ENCODE measurements around the gene CSPG5. TPM values are rescaled to one million over a fixed set of nuclear protein-coding genes. Genes with fewer than 3 reads are reported as not detected.

The CSPG5 gene, protein sequence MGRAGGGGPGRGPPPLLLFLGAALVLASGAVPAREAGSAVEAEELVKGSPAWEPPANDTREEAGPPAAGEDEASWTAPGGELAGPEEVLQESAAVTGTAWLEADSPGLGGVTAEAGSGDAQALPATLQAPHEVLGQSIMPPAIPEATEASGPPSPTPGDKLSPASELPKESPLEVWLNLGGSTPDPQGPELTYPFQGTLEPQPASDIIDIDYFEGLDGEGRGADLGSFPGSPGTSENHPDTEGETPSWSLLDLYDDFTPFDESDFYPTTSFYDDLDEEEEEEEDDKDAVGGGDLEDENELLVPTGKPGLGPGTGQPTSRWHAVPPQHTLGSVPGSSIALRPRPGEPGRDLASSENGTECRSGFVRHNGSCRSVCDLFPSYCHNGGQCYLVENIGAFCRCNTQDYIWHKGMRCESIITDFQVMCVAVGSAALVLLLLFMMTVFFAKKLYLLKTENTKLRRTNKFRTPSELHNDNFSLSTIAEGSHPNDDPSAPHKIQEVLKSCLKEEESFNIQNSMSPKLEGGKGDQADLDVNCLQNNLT
- polyA plus RNA-seq (2011; rRNA removed) (0.14 and 0.38 TPM in 2 replicates), polyA plus RNA-seq (2017; fragmentation: RNase III; extraction: RNeasy Plus Mini Kit Qiagen cat#74134 plus additional on column Dnase treatment) (0.93 to 1.1 TPM (median 1.1 TPM) in 3 replicates), polyA minus RNA-seq (2011; rRNA and poly(A)+ RNA removed) (0.08 and 0.44 TPM in 2 replicates)
- 0.42 and 0.78 TPM in 2 replicates for polyA plus RNA-seq (2012; cell fraction: cytosol; rRNA removed)
- 0.65 and 0.75 TPM in 2 replicates for polyA plus RNA-seq (2012; cell fraction: nucleus; rRNA removed)

DNA sequence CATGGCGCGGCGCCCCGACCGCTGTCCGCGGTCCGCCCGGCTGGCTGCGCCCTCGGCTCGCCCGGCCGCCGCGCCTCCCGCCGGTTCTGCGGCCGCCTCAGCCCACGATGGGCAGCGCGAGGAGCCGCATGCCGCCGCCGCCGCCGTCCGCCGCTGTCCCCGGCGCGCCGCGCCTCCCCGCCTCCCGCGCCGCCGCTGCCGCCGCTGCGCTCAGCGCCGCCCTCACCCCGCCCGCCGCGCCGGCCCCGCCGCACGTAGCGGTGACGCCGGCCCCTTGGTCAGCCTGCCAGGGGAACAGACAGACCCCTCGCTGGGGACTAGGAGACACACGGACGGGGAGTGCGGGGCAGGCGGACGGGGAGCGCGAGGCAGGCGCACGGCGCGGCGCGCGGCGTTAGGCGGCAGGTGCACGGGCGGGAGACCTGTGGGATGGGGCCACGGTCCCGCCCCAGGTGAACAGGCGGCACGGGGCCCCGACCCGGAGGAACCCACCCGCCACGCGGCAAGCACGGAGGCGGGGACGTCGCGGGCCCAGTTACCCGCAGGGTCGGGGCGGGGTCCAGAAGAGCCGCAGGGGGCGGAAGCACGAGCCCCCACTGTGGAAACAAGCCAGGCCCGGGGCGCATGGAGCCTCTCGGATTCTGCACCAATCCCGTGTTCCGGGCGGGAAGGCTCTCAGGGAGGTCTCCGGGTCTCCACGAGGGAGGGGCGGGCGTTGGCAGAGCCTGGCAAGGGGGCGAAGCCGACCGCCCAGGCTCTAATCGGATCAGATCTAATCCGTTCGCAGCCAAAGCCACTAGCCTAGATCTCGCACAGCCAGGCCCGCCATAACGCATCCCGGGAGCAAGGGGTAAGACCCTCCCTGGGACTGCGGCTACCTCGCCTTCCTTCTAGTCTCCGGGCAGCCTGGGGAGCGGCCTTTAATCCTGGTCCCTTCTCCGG is at the start of gene CSPG5:
Gene CSPG5 (minus strand): TSS at position 175 of the 942 bp plus-strand sequence. CDS start 172 bp downstream, at position 3.
- ATAC-seq: peak; percentile 13 to 66
- Histone ChIP-seq H3K4me3 (peak within 1 kb of the TSS; percentile 92), H3K4me2 (peak within 1 kb of the TSS; percentile 99), H3K27ac (peak within 1 kb of the TSS; percentile 20 to 62; a peak in 4 of 6 replicates), H3K9me3 (no peaks in the 10 kb centered on the region), H3K4me1 (no peaks in the 10 kb centered on the region)
- POLR2A ChIA-PET: no interaction called here
- no peak for TF ChIP-seq BHLHE40 (IDR thresholded peaks at IDR 0.05; ENCODE audit: low read depth, low read length)
- TF ChIP-seq, protein P1, sequence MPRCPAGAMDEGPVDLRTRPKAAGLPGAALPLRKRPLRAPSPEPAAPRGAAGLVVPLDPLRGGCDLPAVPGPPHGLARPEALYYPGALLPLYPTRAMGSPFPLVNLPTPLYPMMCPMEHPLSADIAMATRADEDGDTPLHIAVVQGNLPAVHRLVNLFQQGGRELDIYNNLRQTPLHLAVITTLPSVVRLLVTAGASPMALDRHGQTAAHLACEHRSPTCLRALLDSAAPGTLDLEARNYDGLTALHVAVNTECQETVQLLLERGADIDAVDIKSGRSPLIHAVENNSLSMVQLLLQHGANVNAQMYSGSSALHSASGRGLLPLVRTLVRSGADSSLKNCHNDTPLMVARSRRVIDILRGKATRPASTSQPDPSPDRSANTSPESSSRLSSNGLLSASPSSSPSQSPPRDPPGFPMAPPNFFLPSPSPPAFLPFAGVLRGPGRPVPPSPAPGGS (IDR thresholded peaks at IDR 0.05): no peak
- no peak for TF ChIP-seq SMC3 (IDR thresholded peaks at IDR 0.05)
- TF ChIP-seq RFX5 (IDR thresholded peaks at IDR 0.05): no peak
- no peak for TF ChIP-seq RARB (CRISPR knock-in tag; IDR thresholded peaks at IDR 0.05)
- TF ChIP-seq POLR2A (IDR thresholded peaks at IDR 0.05; ENCODE audit: low read length): no peak
- TF ChIP-seq MAFK (IDR thresholded peaks at IDR 0.05; ENCODE audit: partially characterized antibody): no peak
- TF ChIP-seq NR3C1 (IDR thresholded peaks at IDR 0.05): no peak
- no peak for TF ChIP-seq CBX8 (IDR thresholded peaks at IDR 0.05)
- no peak for TF ChIP-seq ZC3H11A (IDR thresholded peaks at IDR 0.05)
- no peak for TF ChIP-seq HEYL (CRISPR knock-in tag; IDR thresholded peaks at IDR 0.05)
- TF ChIP-seq, protein P2, sequence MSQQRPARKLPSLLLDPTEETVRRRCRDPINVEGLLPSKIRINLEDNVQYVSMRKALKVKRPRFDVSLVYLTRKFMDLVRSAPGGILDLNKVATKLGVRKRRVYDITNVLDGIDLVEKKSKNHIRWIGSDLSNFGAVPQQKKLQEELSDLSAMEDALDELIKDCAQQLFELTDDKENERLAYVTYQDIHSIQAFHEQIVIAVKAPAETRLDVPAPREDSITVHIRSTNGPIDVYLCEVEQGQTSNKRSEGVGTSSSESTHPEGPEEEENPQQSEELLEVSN (IDR thresholded peaks at IDR 0.05; ENCODE audit: borderline replicate concordance, low read depth): no peak
- TF ChIP-seq ZSCAN20 (CRISPR knock-in tag; IDR thresholded peaks at IDR 0.05): no peak
- no peak for TF ChIP-seq ESRRA (IDR thresholded peaks at IDR 0.05; ENCODE audit: borderline replicate concordance, low read length)
- no peak for TF ChIP-seq HOXA7 (CRISPR knock-in tag; IDR thresholded peaks at IDR 0.05)
- no peak for TF ChIP-seq FOSL2 (IDR thresholded peaks at IDR 0.05)
- no peak for TF ChIP-seq FOSL2 (CRISPR knock-in tag; IDR thresholded peaks at IDR 0.05)
- no peak for TF ChIP-seq TFCP2L1 (CRISPR knock-in tag; IDR thresholded peaks at IDR 0.05)
- TF ChIP-seq KDM1A (IDR thresholded peaks at IDR 0.05; ENCODE audit: low read depth): no peak
- WGBS (ENCODE audit: missing lambda C conversion rate): 62% methylated on average over 15 of the region's 121 CpGs
- DNase-seq (ENCODE audit: low read depth in 1 of 2, low spot score in 1 of 2): no peak
- CTCF ChIA-PET: no interaction called here
- no peak for FAIRE-seq

DNA sequence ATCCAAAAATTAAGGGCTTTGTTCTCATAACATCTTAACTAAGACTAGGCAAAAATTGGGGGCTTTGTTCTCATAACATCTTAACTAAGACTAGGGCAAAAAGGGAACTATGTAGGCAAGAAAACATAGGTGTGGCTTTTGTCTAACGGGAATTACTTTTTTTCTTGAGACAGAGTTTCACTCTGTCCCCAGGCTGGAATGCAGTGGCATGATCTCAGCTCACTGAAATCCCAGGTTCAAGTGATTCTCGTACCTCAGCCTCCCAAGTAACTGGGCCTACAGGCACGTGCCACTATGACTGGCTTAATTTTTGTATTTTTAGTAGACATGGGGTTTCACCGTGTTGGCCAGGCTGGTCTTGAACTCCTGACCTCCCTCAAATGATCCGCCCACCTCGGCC is 49.8 kb upstream of the CSPG5 start:
- ChIA-PET CTCF (interaction anchor here (0.5 to 1.6 kb wide), 2 partner anchors 13 to 162 kb away, joined by 3 to 4 read pairs; no protein-coding TSS in a partner anchor), POLR2A (no interaction called here)
- DNase-seq (ENCODE audit: low read depth in 1 of 2, low spot score in 1 of 2) (no peak), ATAC-seq (no peak), FAIRE-seq (no peak)
- 91% methylated on average over 6 of the region's 6 CpGs for WGBS (ENCODE audit: missing lambda C conversion rate)
- Histone ChIP-seq H3K4me3 (no peak overlapping the region), H3K9me3 (no peaks in the 10 kb centered on the region), H3K27ac (no peak overlapping the region), H3K4me1 (no peaks in the 10 kb centered on the region), H3K4me2 (no peak overlapping the region)
- no peak for TF ChIP-seq RFX5 (IDR thresholded peaks at IDR 0.05)
- TF ChIP-seq MAFK (IDR thresholded peaks at IDR 0.05; ENCODE audit: partially characterized antibody): no peak
- no peak for TF ChIP-seq FOSB (CRISPR knock-in tag; IDR thresholded peaks at IDR 0.05)
- TF ChIP-seq KDM1A (IDR thresholded peaks at IDR 0.05; ENCODE audit: low read depth): no peak
- TF ChIP-seq EHMT2 (IDR thresholded peaks at IDR 0.05; ENCODE audit: low read depth): no peak
- TF ChIP-seq, protein P3, sequence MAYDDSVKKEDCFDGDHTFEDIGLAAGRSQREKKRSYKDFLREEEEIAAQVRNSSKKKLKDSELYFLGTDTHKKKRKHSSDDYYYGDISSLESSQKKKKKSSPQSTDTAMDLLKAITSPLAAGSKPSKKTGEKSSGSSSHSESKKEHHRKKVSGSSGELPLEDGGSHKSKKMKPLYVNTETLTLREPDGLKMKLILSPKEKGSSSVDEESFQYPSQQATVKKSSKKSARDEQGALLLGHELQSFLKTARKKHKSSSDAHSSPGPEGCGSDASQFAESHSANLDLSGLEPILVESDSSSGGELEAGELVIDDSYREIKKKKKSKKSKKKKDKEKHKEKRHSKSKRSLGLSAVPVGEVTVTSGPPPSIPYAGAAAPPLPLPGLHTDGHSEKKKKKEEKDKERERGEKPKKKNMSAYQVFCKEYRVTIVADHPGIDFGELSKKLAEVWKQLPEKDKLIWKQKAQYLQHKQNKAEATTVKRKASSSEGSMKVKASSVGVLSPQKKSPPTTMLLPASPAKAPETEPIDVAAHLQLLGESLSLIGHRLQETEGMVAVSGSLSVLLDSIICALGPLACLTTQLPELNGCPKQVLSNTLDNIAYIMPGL (CRISPR knock-in tag; IDR thresholded peaks at IDR 0.05; ENCODE audit: borderline replicate concordance): no peak
- no peak for TF ChIP-seq SMC3 (IDR thresholded peaks at IDR 0.05)
- TF ChIP-seq, protein P4, sequence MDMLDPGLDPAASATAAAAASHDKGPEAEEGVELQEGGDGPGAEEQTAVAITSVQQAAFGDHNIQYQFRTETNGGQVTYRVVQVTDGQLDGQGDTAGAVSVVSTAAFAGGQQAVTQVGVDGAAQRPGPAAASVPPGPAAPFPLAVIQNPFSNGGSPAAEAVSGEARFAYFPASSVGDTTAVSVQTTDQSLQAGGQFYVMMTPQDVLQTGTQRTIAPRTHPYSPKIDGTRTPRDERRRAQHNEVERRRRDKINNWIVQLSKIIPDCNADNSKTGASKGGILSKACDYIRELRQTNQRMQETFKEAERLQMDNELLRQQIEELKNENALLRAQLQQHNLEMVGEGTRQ (IDR thresholded peaks at IDR 0.05): no peak

All from A549 (cell line).